Prostate gland (tissue), 2 donors: ENCODE measurements around the gene MYH4.

Source experiments
- POLR2A ChIP-seq: fragments of 450-650 bp; IDR thresholded peaks from one replicate; pipeline ENCODE4 v1.6.1; 2016; ENCODE audit warnings: antibody characterized with exemption, mild to moderate bottlenecking
- TF ChIP-seq, protein P1 (sequence below), 4 experiments: fragments of 200-600 bp in 2 of 4; fragments of 450-650 bp in 2 of 4; sonication (generic) in 2 of 4; IDR thresholded peaks; 1 replicate in 3 of 4; 2 replicates in 1 of 4; pipeline ENCODE4 v1.5.1; 2016 to 2019; ENCODE audit warnings: antibody characterized with exemption in 4 of 4, mild to moderate bottlenecking in 2 of 4, moderate library complexity in 2 of 4

DNA sequence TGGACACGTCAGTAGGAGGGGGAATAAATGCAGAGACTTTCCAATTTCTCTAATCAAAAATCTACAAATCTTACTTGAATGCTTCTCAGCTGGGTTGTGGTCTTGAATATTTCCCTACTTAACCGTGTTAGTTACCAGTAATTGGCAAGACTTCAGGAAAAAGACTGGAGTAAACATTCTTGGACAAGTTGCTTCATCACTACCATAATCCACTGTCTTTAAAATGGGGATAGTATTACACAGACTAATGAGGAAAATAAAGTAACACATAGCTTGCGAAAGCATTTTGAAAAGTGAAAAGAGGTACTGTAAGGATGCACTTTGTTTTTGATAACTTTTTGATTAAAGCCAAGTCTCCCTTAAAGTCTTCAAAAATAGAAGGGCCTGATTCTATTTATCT is 30.6 kb upstream of the MYH4 start:
- TF ChIP-seq, protein P1, sequence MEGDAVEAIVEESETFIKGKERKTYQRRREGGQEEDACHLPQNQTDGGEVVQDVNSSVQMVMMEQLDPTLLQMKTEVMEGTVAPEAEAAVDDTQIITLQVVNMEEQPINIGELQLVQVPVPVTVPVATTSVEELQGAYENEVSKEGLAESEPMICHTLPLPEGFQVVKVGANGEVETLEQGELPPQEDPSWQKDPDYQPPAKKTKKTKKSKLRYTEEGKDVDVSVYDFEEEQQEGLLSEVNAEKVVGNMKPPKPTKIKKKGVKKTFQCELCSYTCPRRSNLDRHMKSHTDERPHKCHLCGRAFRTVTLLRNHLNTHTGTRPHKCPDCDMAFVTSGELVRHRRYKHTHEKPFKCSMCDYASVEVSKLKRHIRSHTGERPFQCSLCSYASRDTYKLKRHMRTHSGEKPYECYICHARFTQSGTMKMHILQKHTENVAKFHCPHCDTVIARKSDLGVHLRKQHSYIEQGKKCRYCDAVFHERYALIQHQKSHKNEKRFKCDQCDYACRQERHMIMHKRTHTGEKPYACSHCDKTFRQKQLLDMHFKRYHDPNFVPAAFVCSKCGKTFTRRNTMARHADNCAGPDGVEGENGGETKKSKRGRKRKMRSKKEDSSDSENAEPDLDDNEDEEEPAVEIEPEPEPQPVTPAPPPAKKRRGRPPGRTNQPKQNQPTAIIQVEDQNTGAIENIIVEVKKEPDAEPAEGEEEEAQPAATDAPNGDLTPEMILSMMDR (IDR thresholded peaks at IDR 0.05), result no peak
- no peak for TF ChIP-seq POLR2A
